NCI-H2081 (cell line): ENCODE results near the gene SLC35B3.
A peak's percentile ranks its signal among the peaks of the same experiment; 100 is the strongest.
"Not testable (repeated sequence)": the region's sequence is repeated elsewhere in the genome, so short reads cannot be mapped to it uniquely, and the experiment has no call there.

Source experiments
- DNase-seq, 2 experiments: peaks; one replicate each; lab custom pipeline; 2025; lab: John Stamatoyannopoulos, UW

The SLC35B3 gene

GRCh38 chr6:8414844-8415243 lies 20.5 kb downstream of the SLC35B3 start:
- no peak for DNase-seq

GRCh38 chr6:8405946-8406345 lies 29.4 kb downstream of the SLC35B3 start:
- not testable (repeated sequence) for DNase-seq

GRCh38 chr6:8402546-8402945 lies 32.8 kb downstream of the SLC35B3 start:
- no peak for DNase-seq

GRCh38 chr6:8400663-8401062 lies 34.7 kb downstream of the SLC35B3 start:
- DNase-seq: peak in 1 of 2 experiments; percentile 22

- no peak for DNase-seq
Measured at GRCh38 chr6:8392569-8392968, 42.8 kb downstream of the SLC35B3 start.

GRCh38 chr6:8391934-8392333 lies 43.4 kb downstream of the SLC35B3 start:
- DNase-seq: peak in 1 of 2 experiments; percentile 22

GRCh38 chr6:8389036-8389818 lies 46.1 kb downstream of the SLC35B3 start:
- peak; percentile 88 to 99 for DNase-seq

GRCh38 chr6:8387942-8388437 lies 47.4 kb downstream of the SLC35B3 start:
- peak; percentile 94 to 99 for DNase-seq

GRCh38 chr6:8383584-8383983 lies 51.8 kb downstream of the SLC35B3 start:
- DNase-seq: no peak

GRCh38 chr6:8382434-8382833 lies 52.9 kb downstream of the SLC35B3 start:
- no peak for DNase-seq

GRCh38 chr6:8375916-8376315 lies 59.4 kb downstream of the SLC35B3 start:
- no peak for DNase-seq
